GM18511 (cell line): ENCODE results near the gene ENC1.

Experiments
- ATAC-seq: cut with Tn5 transposase; IDR thresholded peaks from one replicate; pipeline ENCODE4 v1.9.1; 2021; ENCODE audit warnings: mild to moderate bottlenecking, moderate library complexity; ENCODE audit not compliant: unreplicated experiment

ENC1 gene

DNA sequence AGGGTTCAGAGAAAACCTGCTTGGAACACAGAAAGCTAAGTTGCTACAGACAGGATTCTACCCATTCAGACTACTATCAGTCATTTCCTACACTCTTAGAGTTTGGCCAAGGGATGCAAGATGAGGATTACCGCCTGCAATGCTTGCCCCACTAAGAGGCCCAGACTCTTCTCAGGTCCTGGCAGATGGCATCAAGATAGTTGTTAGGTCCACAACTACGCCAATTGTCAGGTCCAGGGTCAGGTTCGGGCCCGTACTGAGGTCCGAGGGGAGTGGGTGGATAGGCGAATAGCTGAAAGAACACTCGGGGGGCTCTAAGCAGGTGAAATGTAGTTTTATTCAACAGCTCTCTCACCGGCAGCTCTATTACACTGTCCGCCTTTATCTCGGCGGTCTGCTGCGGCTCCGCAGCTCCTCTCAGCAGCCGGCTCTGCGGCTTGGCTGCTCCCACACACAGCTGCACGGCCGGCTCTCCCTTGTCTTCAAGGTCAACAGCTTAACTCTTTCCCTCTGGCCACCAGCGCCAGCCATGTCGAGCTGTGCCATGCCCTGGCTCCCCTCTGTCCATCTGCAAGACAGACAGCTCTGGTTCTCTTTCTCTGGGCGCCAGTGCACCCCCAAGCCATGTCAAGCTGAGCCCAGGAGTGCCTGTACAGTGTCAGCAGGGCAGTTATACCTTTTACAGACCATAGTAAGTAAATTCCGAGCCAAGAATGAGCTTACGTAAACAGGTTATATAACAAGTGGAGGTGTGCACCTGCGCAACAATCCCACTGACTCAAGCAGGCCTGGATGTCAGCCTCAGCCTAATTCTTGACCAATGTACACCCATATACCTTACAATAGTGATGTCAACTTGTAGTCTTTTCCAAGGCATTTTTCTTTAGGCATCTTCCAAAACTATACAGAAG lies 24.0 kb downstream of the ENC1 start:
- no peak for ATAC-seq

DNA sequence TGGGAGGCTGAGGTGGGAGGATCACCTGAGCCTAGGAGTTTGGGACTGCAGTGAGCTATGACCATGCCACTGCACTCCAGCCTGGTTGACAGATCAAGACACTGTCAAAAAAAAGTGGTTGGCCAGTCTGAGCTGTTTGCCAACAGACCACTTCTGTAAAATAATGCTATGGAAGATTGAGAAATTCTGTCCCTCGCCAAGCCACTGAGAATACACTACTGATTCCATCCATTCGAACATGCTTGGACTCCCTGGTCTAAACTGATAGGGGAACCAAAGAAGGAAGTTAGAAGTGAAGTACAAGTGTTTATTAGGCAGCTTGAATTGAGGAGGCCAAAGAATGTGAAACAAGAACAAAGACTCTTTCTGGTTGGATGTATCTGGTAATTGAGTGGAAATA lies 27.2 kb downstream of the ENC1 start:
- ATAC-seq: no peak

DNA sequence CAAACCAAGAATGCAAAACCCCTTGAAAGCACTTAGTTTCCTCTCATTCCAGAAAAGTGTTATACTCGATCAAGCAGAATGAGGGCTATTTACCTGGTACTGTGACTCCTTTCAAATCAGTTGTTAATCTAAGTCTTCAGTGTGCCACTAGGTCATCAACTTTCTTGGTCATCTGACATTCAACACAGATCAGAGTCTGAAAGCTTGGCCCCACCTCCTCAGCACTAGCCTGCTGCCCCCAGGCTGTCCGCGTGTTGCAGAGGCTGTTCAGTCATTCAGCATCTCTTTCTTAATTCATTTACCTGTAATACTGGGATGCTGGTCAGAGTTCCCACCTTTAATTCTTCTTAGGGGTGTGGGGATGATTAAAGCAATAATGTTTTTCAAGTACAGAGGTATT lies 28.5 kb downstream of the ENC1 start:
- no peak for ATAC-seq

DNA sequence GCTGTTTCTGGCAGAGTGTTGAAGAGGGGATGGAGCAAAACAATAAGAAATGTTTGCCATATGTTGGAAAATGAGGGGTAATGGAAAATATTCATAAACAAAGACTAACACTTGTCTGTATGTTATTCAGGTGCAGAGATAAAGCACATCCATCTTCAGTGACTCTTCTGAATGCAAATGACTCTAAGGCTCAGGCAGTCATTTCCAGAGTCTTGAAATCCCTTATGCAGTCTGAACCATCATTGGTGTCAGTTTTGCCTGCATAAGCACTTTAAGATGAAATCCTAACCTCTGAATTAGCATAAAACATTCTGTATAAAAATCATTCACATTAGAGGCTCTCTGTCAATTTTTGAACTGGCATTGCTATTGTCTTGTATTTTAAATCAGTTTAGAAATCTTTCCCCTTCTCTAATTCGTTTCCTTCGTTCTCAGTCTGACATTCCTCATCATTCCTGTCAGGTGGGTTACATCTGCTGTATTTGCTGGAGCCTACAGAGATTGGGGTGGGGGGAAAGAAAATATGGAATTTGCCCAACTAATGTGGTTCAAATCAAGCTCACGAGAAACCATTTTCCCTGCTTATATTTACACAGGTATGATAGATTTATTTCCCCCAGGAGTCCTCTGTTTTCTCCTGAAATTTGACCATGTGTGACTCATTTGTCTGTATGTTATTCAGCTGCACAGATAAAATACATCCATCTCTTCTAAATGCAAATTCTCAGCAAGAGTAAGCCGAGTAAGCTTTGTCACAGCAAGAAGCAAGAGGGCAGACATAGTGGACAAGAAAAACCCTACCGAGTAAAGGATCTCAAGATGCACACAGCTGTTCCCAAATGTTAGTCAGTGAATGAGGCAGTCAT lies 31.6 kb downstream of the ENC1 start:
- no peak for ATAC-seq

DNA sequence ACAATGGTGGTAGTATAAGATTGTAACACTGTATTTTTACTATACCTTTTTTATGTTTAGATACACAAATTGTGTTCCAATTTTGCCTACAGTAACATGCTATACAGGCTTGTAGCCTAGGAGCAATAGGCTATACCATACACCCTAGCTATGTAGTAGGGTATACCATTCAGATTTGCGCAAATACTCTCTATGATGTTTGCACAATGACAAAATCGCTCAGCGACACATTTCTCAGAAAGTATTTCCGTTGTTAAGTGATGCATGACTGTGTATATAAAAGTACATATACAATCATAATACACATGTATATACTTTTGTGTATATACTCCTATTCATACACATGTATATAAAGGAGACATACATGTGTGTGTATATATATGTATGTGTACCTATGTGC lies 34.8 kb downstream of the ENC1 start:
- ATAC-seq: no peak

DNA sequence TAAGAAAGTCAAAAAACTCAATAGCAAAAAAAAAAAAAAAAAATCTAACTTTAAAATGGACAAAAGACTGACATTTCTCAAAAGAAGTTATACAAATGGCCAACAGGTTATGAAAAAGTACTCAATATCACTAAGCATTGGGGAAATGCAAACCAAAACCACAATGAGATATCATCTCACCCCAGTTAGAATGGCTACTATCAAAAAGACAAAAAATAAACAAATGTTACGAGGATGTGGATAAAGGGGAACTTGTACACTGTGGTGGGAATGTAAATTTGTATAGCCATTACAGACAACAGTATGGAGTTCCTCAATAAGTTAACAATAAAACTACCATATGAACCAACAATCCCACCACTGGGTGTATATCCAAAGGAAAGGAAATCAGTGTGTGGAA lies 37.2 kb downstream of the ENC1 start:
- ATAC-seq: no peak

DNA sequence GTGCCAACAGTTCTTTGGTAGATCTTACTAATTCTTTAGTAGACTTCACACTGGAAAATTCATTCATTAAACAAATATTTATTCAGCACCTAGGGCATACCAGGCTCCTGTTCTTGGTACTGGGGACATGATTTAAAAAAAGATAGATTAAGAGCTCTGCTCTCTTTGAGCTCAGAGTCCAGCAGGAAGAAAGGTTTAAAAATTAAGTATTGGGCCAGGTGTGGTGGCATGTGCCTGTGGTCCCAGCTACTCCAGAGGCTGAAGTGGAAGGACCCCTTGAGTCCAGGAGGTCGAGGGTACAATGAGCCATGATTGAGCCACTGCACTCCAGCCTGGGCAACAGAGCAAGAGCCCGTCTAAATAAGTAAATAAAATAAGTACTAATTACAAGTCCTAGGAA lies 41.4 kb downstream of the ENC1 start:
- ATAC-seq: no peak

DNA sequence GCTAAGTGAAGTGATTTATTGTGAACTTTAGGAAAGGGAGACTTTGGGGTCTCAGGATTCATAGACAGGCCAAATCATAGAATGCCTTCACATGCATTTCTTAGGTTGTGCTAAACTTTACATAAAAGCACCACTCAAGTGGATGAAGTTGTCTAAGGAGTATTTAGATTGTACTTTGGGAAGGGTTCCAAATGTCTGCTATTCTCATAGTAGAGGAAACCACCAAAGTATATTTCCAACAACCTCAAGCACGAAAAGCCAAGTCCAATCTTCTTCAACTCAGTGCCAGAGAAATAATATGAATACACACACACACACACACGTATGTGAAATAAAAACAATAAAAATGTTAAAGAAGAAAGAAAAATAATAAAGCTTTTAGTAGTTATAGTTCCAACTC lies 41.8 kb downstream of the ENC1 start:
- ATAC-seq: no peak

DNA sequence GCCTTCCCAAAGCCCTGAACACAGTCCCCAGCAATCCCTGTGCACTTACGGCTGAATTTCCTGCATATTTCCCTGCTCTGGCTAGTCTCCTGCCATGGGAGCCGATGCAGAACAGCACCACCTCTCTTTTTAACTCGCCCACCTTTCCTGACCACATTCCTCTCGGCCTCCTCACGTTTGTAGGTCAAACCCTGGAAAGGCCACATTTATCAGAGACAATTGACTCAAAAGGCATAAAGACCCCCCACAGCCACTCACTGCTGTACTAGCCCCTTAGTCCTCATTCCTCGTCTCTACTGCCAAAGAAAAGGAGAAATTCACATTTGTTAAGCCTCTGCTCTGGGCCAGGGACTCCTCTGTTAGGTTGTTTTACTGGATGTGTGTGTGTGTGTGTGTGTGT lies 43.6 kb downstream of the ENC1 start:
- no peak for ATAC-seq

DNA sequence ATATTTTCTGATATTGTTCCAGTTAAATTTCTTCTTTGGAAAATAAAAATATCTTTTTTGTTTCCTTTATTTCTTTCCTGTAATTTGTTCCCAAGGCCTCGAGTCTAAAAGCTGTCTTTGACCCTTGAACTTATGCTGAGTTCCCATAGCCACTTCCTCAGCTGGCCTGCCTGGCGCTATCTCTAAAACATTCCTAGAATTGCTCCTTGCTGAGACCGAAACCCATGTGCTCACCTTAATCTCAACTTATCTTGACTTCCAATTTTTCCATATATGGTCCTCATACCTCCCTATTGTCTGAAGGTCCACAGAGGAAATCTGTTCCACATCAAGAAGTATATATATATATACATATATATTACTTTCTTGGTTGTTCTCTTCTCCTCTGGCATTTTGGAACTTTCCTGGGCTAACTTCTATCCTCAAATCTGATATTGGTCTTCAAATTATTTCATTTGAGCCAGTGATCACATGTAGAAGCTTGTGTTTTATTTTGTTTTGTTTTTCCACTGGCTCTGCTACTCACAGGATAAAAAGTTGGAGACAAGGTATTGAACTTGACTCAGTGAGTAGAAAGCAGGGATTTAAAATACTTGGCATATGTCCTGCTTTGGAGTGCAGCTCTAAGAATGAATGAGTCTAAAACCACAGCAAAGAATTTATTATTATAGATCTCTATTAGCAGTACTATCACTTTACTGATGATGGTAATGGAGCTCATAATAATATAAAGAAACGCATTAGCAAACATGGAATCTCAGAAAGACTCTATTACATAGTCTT lies 45.2 kb downstream of the ENC1 start:
- ATAC-seq: no peak

DNA sequence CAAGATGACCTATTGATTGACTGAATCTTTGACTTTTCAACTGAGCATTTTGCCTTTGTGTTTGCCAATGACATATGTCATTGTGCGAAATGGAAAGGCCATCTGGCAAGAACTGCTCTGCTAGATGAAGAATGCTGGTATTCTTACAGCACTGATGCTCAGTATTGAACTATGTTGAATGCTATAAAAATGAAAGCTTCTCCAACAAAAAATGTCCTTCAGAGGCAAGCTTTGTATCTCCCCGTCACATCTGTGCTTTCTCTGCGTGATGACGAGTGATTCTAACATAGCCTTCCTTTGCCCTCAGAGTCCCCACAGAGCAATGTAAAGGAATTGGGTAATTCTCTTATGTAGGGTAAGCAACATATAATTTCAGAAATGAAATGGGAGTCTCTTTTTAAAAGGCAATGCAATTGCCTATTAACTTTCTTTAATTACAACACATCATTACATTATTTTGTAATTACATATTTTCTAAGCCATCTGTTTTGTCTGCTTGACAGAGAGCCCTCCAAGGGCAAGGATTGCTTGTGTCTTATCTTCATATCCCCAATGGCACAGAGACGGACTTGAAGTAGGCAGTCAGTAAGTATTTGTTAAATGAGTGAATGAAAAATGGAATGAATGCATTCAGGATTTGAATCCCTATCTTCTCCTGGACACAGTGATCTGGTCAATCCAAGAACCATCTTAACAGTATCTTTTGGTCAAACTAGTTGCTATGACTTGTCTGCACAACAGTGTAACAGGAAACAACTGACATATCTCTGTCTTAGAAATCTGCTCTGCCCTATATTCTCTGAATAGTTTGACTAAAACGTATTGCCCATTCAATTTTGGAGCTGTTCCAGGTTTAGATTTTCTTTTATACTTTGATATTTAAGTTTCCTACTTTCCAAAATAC lies 46.1 kb downstream of the ENC1 start:
- ATAC-seq: no peak

DNA sequence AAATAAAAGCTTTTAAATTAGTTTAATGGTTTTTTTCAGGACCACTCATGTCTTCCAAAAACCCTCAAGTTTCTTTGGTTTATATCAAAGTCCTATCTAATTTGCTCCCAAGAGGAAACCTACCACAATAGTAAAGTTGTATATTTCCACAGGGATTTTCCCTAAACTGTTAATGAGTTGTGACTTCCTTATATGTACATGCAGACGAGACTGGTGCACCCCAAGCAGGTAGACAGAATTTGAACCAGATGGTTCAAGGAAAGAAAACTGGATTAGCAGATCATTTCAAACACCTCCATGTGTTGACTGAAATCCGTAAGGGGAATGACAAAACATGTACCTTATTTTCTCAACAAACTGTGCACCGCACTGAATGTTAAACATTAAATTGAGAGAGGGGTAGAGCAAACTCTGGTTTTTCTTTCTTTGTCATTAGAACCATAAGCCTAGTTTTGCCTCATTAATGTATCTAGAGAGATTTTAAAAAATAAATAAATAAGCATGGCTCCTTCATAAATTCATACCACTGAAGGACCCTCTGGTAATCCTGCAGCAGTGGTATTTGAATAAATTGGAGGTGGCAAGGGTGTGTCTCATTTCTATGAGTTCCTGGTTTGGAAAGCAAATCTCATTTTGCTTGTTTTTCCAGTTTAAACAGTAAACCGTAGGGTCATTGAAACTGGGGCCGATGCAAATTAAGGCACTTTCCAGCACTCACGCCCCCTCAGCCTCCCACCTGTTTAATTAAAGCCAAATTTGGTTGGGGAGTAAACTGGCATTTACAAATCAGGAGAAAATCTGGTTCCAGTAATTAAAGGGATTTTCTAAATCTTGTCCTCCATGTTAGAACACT lies 51.1 kb downstream of the ENC1 start:
- no peak for ATAC-seq

DNA sequence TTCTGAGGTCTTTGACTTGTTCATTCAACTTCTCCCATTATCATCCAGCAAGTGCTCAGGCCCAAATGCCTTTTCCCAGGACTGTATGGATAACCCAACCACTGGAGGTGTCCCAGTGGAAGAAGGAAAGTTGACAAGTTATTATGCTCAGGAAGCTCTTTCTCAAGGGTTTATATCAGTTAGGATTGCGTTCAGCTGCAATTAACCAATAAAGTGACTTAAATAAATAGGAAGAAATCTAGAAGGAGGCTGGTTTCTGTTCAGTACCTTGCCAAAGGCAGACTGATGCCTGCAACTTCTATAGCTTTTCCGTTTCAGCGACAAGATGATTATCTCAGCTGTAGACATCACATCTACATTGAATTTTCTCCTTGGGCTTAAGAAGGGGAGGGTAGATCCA lies 52.1 kb downstream of the ENC1 start:
- ATAC-seq: no peak

DNA sequence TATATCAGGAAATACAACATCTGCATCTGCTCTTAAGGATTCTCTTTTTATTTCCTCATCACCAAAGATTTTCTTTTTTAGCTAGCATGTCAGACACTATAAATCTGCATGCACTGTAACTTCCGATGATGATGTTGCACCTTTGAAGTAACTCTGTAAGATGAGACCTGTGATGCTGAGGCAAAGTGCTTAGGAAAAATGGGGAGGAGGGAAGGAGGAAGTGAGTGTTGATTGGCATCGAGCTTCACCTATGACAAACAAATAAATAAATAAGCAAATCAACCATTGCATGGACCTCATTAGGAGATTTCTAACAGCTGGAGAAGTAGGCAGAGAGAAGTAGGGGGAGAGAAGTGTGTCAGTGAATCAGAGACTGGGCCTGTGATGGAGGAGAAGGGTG lies 52.6 kb downstream of the ENC1 start:
- ATAC-seq: no peak

DNA sequence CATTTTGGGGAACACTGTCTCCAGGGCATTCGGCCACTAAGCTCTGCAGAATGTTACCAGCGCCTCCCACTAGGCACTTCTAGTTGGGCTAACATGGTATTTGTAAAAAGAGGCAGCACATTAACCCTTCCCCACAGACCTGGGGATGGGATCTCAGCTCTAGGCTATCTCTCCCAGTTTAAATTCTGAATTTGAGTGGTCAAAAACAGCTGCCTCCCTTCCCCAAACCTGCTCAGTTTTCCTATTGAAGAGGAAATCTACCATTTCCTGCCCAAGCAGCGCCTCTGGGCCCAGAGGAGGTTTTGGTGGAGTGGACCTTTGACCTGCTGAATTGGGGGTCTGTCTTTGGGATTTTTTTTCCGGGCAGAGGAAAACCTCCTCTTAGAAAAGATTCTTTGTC lies 53.2 kb downstream of the ENC1 start:
- no peak for ATAC-seq

DNA sequence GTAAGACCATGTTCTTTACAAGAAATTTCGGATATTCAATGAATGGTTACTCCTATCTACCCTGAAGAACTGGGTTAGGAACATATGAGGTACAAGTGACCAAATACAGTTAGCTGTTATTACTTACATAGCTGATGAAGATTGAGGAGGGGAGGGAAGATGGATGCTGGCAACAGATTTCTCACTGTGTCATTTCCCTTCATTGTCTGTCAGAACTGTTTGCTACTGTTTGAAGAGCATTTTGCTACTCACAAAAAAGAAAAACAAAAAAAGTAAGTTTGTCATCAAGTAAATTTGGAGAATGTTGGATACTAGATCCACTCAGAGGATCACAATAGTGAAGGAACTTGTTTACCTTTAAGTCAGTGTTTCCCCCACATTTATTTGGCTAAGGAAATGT lies 53.7 kb downstream of the ENC1 start:
- ATAC-seq: no peak

DNA sequence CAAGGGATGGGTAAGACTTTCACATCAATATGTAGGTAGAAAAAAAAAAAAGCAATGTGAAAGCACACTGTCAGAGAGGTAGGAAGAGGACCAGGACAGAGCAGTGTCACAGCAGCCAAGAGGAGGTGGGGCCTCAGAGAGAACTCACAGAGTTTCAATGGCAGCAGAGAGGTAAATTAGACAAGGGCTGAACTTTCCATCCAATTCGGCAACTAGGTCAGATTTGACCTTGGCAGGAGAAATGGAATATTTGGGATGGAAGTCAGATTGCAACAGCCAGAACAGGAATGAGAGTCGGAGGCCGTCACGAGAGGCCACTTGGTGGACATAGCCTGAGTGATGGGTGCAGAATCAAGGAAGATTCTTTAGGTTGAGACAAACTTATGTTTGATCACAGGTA lies 57.7 kb downstream of the ENC1 start:
- ATAC-seq: no peak

DNA sequence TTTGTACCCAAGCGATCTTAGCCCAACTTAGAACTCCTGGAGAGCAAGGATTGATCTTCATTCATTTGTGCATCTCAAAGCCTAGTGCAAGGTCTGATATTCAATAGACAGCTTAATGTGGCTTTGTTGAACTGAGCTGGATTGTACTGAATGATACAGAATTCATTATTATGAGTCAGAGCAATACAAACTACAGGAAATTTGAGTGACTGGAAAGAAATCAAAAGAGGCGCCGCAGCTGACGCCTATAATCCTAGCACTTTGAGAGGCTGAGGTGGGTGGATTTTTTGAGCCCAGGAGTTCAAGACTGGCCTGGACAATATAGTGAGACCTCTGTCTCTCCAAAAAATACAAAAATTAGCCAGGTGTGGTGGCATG lies 58.6 kb downstream of the ENC1 start:
- no peak for ATAC-seq

DNA sequence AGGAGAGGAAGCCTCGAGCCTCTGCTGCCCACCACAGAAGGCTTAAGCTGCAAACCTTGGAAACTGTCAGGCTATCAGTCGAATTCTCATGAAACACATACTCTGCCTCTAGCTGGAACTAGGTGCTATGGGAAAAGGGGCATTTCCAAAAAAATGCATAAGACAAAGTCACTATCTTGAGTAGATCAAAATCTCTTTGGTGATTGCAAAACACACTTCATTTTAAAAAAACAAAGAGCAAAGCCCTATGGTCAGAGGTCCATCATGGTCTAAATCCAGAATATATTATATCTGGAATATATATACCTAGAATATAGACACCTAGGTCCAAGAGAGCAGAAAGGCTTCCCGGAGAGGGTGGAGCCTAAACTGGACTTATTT lies 59.8 kb downstream of the ENC1 start:
- ATAC-seq: no peak
